GM21737 (cell line): Measurements from ENCODE around the gene EZH1.

Experiments used
- ATAC-seq: cut with Tn5 transposase; IDR thresholded peaks from one replicate; pipeline ENCODE4 v1.9.1; 2021; ENCODE audit warnings: mild to moderate bottlenecking, moderate library complexity; ENCODE audit not compliant: unreplicated experiment

Gene EZH1

GRCh38 chr17:42685831-42686230 lies 59.0 kb downstream of the EZH1 start:
- ATAC-seq = no peak

DNA sequence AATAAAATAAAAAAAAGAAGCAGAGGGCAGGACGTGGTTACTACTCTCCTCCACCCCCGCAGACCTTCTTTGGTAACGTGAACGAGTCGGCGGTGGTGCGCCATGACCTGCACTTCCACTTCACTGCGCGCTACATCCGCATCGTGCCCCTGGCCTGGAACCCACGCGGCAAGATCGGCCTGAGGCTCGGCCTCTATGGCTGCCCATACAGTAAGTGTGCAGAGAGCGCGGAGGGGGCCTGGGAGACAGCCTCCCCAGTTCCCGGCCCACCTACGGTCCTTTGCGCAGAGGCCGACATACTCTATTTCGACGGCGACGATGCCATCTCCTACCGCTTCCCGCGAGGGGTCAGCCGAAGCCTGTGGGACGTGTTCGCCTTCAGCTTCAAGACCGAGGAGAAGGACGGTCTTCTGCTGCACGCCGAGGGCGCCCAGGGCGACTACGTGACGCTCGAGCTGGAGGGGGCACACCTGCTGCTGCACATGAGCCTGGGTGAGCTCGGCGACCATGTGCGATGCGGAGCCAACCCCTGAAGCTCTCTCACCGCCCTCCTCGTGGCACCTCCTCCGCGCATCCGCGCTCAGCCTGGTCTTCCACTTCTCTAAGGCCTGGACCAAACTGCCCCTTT lies 59.8 kb downstream of the EZH1 start:
- ATAC-seq = no peak

- no peak for ATAC-seq
Observed at GRCh38 chr17:42683407-42684034, 61.3 kb downstream of the EZH1 start.

- no peak for ATAC-seq
Observed at GRCh38 chr17:42682722-42683403, 62.0 kb downstream of the EZH1 start.

DNA sequence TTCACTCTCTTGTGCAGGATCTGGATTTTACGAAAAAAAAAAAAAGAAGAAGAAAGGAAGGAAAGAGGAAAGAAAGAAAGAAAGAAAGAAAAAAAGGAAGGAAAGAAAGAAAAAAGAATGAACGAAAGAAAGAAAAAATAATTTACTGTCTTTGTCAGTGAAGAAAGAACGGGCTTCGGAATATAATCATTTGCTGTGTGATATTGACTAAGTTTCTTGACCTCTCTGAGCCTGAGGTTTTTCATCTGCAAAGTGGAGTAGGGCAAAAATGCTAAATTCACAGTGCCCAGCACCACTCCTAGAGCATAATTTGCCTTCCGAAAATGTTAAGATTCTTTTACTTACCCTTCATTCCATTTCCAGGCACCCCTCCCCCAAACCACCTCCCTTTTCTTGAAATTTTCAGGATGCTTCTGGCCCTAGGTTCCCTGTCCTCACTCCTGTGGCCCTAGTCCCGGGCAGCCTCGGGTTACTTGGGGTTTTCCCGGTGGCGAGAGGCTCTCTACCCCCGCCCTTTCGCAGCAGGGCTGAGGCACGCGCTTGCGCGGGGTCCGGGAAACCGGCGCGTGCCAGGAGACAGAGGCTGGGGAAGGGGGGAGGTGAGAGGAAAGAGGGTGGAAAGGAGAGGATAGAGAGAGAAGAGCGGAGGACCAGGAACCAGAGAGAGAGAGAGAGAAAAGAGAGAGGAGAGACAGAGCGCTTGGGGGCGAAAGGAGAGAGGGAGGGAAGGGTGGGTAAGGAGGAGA lies 62.7 kb downstream of the EZH1 start, which contains the start of gene CNTNAP1:
CNTNAP1 (plus strand) TSS at position 556 of the 746 bp plus-strand sequence. CDS start 299 bp downstream, outside the sequence.
- ATAC-seq = no peak

- ATAC-seq = no peak
Observed at GRCh38 chr17:42680331-42680808, 64.5 kb downstream of the EZH1 start.

DNA sequence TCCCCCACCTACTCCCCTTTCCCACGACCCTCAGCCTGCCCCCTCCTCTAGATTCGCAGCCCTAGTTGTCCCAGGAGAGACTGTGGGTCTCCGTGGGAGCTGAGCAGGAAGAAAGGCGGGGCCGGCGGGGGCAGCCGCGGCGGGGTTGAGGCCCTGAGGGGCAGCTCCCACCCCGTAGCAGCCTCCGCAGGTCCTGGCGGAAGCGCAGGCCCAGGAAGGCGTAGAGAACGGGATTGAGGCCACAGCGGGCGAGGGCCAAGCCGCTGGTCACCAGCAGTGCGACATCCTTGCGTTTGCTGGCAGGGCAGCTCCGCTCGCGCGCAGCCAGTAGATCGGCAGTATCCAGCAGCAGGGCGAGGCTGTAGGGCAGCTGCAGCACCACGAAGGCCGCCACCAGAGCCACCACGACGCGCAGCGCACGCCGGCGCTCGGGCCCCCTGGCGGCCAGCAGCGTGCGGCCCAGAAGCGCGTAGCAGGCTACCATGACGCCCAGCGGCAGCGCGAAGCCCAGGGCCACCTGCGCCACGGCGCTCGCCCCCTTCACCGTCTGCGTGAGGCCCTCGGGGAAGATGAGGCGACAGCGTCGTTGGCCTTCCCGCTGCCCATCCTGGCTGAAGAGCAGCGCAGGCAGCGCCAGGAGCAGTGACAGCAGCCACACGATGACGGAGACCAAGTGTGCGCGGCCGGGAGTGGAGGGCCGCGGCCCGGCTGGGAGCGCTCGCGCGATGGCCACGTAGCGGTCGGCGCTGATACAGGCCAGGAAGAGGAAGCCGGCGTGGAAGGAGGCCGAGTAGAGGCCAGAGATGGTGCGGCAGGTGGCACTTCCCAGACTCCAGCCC lies 65.1 kb downstream of the EZH1 start:
- ATAC-seq = peak; percentile 24

- ATAC-seq = no peak
Observed at GRCh38 chr17:42678951-42679491, 65.8 kb downstream of the EZH1 start.

DNA sequence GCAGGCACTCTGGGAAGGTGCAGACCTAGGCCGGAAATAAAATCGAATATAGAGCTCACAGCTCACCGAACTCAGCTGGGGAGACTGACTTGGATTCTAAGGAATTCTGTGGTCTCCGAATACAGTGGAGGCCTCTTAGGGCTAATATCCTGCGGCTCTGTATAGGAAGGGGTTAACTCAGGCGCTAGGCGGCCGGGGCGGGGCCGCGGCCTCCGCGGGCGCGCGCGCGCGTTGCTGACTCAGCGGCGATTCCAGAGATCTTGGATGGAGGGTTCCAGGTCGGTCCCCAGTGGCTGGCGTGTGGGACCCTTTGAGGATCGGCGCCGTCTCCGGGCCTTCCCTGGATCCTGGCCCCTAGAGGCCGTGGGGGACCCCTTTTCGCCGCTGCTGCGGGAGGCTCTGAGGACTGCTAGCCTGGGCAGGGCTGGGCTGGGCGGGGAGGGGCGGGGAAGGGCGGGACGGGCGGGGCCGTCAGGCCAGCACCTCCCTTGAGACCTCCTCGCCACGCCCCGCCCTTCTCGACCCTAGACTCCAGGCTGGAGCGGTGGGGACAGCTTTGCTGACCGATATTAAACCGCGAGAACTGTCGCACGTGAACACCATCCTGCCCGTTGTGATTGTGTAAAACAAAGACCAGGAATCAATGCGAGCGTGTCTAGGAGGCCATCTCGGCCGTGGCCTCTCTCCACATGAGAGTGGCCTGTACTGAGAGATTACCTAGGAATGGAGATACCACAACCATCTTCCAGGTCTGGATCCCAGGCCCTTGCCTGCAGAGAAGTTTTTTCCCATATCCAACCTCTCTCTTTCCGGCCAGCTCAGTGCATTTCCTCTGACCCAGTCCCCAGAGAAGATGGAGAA lies 66.7 kb downstream of the EZH1 start:
- ATAC-seq = peak; percentile 20

DNA sequence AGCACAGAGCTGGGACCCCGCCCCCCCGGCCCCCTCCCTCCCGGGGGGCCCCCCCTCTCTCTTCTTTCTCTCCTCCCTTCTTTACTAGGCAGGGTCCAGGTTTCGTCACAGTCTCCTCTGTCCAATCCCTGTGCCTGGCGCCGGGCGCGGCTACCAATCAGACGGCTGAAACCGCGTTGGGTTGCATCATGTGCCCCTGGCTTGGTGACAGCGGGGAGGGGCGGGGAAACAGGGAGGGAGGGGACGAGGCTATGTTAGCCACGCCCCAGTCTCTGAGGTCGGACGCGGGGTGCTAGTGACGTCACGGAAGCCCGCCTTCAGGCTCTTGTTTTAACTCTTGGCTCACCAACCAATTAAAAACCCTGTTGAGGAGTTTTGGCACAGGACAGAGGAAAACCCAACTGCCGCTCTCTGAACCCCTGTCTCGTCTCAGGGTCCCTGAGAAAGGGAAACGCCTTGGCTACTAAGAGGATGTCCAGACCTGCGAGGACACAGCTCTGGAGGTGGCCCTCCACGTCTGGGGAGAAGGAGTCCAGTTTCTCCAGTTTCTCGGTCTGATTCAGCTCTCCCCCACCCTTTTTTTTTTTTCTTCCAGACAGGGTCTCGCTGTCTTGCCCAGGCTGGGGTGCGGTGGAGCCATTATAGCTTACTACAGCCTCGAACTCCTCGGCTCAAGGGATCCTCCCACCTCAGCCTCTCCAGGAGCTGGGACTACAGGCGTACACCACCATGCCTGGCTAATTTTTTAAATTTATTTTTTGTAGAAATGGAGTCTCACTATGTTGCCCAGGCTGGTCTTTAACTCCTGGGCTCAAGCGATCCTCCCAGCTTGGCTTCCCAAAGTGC lies 67.6 kb downstream of the EZH1 start:
- ATAC-seq = peak; percentile 55

DNA sequence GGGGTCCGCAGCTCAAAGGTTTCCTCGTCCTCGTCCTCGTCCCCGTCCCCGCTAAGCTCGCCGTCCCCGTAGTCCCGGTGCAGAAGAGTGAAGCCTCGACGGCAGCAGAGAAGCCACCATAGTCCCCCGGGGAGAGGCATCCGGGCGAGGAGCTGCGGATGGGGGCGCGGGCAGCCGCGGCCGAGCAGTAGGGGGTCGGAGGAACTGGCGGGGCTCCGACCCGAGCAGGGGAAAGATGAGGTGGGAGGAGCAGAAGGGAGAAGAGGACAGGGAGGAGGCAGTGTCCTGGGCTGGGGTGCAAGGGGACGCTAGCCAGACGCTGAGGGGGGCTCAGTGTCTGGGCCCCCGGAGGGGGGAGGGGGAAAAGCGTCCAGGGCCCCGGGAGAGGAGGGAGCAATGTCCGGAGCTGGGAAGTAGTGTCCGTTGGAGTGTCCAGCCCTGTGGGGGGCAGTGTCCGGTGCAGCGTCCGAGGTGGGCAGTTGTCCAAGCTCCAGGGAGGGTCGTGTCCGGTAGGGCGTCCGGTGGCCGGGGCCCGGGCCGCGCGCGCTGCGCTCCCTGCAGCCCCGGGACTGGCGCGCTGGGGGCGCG lies 68.3 kb downstream of the EZH1 start, which contains the start of gene PLEKHH3:
PLEKHH3 (minus strand) TSS at position 571 of the 588 bp plus-strand sequence; CDS start at position 140, 431 bp downstream.
- no peak for ATAC-seq

- ATAC-seq = no peak
Observed at GRCh38 chr17:42675965-42676423, 68.8 kb downstream of the EZH1 start.

GRCh38 chr17:42675348-42675964 lies 69.4 kb downstream of the EZH1 start:
- no peak for ATAC-seq

DNA sequence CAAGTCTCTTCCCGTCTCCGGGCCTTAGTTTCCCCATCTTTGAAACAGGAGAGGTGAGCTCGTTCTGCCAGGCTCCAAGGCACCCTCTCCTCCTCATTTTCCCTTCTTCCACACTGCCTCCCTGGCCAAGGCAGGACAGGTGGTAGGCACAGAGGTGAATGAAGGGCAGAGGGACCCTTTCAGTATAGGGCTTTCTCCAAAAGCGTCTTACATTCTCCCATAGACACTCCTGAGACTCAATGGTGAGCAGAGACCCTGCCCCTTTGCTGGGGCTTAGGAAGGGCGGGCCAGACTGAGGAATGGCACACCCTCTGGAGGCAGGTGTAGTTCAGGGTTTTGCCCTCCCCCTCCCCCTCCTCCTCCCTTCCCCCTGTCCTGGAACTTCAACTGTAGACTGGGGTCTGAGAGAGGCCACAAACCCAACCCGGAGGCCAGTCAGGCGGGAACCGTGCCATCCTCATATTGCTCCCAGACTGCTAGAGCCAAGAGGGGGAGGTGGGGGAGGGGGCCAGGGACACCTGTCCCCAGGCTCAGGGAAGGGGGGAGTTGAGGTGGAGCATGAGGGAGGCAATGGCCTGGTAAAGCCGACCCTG lies 70.0 kb downstream of the EZH1 start:
- no peak for ATAC-seq

- no peak for ATAC-seq
Observed at GRCh38 chr17:42673885-42674754, 70.7 kb downstream of the EZH1 start.
